GM18508 (cell line): ENCODE data around the gene SLC20A1.

Experiments used
- ATAC-seq: cut with Tn5 transposase; IDR thresholded peaks from one replicate; pipeline ENCODE4 v1.9.1; 2021; ENCODE audit warnings: moderate number of reproducible peaks; ENCODE audit not compliant: insufficient read depth, unreplicated experiment

SLC20A1 gene

GRCh38 chr2:112679484-112679883, 33.7 kb downstream of the SLC20A1 start:
- ATAC-seq = no peak

- ATAC-seq = no peak
These were observed 34.9 kb downstream of the SLC20A1 start for GRCh38 chr2:112680666-112681101.

- ATAC-seq = no peak
These were observed 36.4 kb downstream of the SLC20A1 start for GRCh38 chr2:112682101-112682500.

GRCh38 chr2:112683550-112684414, 38.0 kb downstream of the SLC20A1 start:
- ATAC-seq = no peak

GRCh38 chr2:112684415-112684775, 38.7 kb downstream of the SLC20A1 start:
- ATAC-seq = no peak

GRCh38 chr2:112685271-112685884, 39.6 kb downstream of the SLC20A1 start:
- no peak for ATAC-seq

GRCh38 chr2:112686348-112687217, 40.8 kb downstream of the SLC20A1 start:
- ATAC-seq = no peak

- no peak for ATAC-seq
These were observed 41.8 kb downstream of the SLC20A1 start for GRCh38 chr2:112687522-112687921.

GRCh38 chr2:112688086-112688880, 42.5 kb downstream of the SLC20A1 start:
- ATAC-seq = no peak

GRCh38 chr2:112690853-112691401, 45.2 kb downstream of the SLC20A1 start:
- ATAC-seq = no peak

- ATAC-seq = no peak
These were observed 46.1 kb downstream of the SLC20A1 start for GRCh38 chr2:112691881-112692281.

GRCh38 chr2:112692495-112692911, 46.8 kb downstream of the SLC20A1 start:
- ATAC-seq = peak; percentile 67

- no peak for ATAC-seq
These were observed 47.2 kb downstream of the SLC20A1 start for GRCh38 chr2:112692918-112693317.

- ATAC-seq = no peak
These were observed 47.9 kb downstream of the SLC20A1 start for GRCh38 chr2:112693596-112693995.

- ATAC-seq = no peak
These were observed 48.4 kb downstream of the SLC20A1 start for GRCh38 chr2:112694182-112694581.

GRCh38 chr2:112698834-112699515, 53.2 kb downstream of the SLC20A1 start:
- ATAC-seq = no peak

- no peak for ATAC-seq
These were observed 54.4 kb downstream of the SLC20A1 start for GRCh38 chr2:112699984-112700667.

GRCh38 chr2:112701052-112701451, 55.3 kb downstream of the SLC20A1 start:
- ATAC-seq = no peak

GRCh38 chr2:112703684-112704083, 57.9 kb downstream of the SLC20A1 start:
- no peak for ATAC-seq
